ENCODE data around the gene C1orf198.

C1orf198 gene

DNA sequence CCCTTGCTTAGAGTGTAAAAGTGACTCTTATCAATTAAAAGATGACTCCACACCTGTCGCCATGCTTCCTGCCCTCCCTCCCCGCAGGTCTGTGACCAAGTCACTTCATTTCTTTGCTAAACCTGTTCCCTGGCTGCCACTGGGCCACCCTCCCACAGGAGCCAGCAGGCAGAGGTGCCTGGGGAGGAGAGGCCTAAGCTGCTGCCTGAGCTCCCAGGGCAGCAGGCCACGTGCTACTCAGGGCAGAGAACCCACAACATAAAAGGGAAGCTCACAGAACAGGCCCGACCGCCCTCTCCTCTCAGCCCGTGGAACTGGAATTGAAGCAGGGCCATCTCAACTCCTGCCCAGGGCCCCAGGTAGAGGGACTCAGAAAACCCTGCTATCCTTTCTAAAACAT lies 4.9 kb downstream of the C1orf198 start:
- ATAC-seq (replicated peaks) (no peak), DNase-seq (no peak)
- peaks cover 0 to 9% of the 10 kb centered on the region in 2 donors for H3K27me3 Mint-ChIP-seq
- H3K27ac Mint-ChIP-seq, result no peak overlapping the region
- peaks cover 10 to 19% of the 10 kb centered on the region in 2 donors for H3K4me1 Mint-ChIP-seq (ENCODE audit: low read depth in 2 of 2)
- H3K9me3 Mint-ChIP-seq, result no peaks in the 10 kb centered on the region
- H3K36me3 Mint-ChIP-seq (ENCODE audit: insufficient read depth), result no peaks in the 10 kb centered on the region
- H3K4me3 Mint-ChIP-seq, result no peak overlapping the region

DNA sequence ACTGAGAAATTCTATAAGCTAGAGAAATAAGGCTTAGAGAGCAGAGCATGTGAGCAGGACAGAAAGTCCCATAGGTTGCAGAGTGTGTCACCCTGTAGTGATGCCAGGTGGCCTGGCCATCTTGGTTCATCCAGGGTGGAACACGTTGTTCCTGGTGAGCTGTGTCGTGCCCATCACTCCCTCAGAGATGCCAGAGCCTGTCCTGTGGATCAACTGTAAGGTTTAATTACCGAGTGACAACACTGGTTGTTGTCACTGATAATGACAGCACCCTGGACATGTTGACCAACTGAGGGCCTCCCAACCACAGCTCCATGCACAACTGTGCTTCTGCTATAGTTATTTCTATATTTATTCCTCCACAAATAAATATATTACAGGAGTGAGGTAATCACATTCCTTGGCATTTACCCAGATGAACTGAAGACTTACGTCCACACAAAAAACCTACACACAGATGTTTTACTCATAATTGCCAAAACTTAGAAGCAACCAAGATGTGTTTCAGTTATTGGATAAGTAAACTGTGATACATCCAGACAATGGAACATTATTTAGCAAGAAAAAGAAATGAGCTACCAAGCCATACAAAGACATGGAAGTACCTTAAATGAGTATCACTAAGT lies 6.2 kb downstream of the C1orf198 start:
- no peak for DNase-seq
- H3K4me1 Mint-ChIP-seq (ENCODE audit: low read depth in 2 of 2), result peaks cover 10 to 14% of the 10 kb centered on the region in 2 donors
- H3K36me3 Mint-ChIP-seq (ENCODE audit: insufficient read depth), result no peaks in the 10 kb centered on the region
- peaks cover 0 to 6% of the 10 kb centered on the region in 2 donors for H3K27me3 Mint-ChIP-seq
- H3K9me3 Mint-ChIP-seq, result no peaks in the 10 kb centered on the region
- ATAC-seq (replicated peaks), result no peak
- no peak overlapping the region for H3K27ac Mint-ChIP-seq
- H3K4me3 Mint-ChIP-seq, result no peak overlapping the region

DNA sequence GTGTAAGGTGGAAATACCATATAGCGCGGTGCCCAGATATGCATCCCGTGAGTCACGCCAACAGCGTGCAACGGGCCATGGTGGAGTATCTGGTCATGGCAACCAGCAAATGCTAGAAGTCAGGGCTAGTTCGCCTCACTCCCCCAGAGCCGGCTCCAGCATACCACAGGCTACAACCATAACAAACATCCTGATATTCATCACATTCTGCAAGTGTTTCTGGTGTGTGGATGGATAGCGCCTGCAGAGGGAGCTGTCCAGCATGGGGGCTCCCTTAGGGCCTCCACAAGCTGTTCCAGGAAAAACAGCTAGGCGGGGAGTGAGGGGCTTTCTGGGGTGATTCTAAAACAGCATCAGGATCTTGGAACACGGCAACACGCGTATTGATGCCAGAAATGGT lies 6.8 kb downstream of the C1orf198 start:
- ATAC-seq (replicated peaks) (no peak), DNase-seq (no peak)
- H3K27ac Mint-ChIP-seq, result no peak overlapping the region

DNA sequence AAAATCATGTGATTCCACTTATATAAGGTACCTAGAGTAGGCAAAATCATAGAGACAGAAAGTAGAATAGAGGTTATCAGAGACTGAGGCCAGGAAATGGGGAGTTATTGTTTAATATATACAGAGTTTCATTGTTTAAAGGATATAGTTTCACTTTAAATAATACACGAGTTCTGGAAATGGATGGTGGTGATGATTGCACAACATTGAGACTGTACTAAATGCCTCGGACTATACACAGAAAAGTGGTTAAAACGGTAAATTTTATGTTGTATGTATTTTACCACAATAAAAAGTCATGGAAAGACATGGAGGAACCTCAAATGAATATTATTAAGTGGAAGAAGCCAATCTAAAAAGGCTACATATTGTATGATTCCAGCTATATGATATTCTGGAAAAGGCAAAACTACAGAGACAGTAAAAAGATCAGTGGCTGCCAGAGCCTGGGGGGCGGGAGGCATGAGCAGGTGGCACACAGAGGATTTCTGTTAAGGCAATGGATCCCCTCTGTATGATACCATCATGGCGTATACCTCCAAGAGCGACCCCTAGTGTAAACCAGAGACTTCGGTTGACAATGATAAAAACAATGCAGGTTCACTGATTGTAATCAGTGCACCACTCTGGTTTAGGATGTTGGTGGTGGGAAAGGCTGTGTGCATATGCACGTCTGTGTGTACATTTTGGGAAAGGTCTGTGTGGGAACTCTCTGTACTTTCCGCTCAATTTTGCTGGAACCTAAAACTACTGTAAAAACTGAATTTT lies 7.5 kb downstream of the C1orf198 start:
- ATAC-seq (replicated peaks), result no peak
- no peak for DNase-seq
- H3K27ac Mint-ChIP-seq, result no peak overlapping the region
- H3K4me3 Mint-ChIP-seq, result no peak overlapping the region
- no peaks in the 10 kb centered on the region for H3K27me3 Mint-ChIP-seq
- H3K36me3 Mint-ChIP-seq (ENCODE audit: insufficient read depth), result no peaks in the 10 kb centered on the region
- no peaks in the 10 kb centered on the region for H3K9me3 Mint-ChIP-seq
- peaks cover 6 to 10% of the 10 kb centered on the region in 2 donors for H3K4me1 Mint-ChIP-seq (ENCODE audit: low read depth in 2 of 2)

More for the DNA sequence above, 6.8 kb downstream of the C1orf198 start:
- Mint-ChIP-seq H3K36me3 (ENCODE audit: insufficient read depth) (no peaks in the 10 kb centered on the region), H3K4me3 (no peak overlapping the region), H3K9me3 (no peaks in the 10 kb centered on the region), H3K4me1 (ENCODE audit: low read depth in 2 of 2) (peaks cover 6 to 10% of the 10 kb centered on the region in 2 donors), H3K27me3 (no peaks in the 10 kb centered on the region)

DNA sequence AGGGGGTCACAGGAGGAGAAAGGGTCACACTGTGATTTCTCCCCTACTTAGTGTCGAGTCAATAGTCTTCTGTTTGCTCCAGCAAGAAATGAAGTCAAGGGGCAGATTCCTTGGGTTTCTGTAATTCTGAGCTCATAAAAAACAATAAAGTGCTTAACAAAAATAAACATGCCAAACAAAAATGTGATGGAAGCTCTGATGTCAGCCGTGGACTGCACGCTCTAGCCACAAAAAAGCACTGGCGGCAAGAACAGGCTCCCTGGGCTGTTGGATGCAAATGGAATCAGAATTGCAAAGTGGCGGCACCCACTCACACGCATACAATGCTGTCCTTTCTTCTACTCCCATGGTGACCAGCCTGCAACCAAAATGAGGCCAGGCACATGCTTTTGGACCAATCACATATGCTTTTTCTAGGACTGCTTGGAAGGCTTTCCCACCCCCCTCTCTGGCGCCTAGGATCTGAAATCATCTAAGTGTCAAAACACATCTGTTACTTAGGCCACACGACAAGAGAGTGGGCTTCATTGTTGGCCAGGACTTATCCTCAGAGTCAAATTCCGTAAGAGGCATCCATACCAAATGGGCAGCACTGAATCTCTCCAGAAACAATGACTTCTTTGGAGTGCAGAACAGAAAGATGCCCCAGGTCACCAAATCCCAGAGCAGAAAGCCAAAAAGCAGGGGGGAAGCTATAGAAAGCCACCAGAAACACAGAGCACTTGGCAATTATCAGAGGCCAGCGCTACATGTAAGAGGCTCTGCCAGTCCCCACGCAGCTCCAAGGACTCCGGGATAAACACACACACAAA lies 9.2 kb downstream of the C1orf198 start:
- Mint-ChIP-seq H3K36me3 (ENCODE audit: insufficient read depth) (no peaks in the 10 kb centered on the region), H3K9me3 (no peaks in the 10 kb centered on the region), H3K4me1 (ENCODE audit: low read depth in 2 of 2) (peaks cover 6 to 10% of the 10 kb centered on the region in 2 donors), H3K4me3 (no peak overlapping the region), H3K27me3 (no peaks in the 10 kb centered on the region), H3K27ac (no peak overlapping the region)
- ATAC-seq (replicated peaks), result no peak
- DNase-seq, result no peak

DNA sequence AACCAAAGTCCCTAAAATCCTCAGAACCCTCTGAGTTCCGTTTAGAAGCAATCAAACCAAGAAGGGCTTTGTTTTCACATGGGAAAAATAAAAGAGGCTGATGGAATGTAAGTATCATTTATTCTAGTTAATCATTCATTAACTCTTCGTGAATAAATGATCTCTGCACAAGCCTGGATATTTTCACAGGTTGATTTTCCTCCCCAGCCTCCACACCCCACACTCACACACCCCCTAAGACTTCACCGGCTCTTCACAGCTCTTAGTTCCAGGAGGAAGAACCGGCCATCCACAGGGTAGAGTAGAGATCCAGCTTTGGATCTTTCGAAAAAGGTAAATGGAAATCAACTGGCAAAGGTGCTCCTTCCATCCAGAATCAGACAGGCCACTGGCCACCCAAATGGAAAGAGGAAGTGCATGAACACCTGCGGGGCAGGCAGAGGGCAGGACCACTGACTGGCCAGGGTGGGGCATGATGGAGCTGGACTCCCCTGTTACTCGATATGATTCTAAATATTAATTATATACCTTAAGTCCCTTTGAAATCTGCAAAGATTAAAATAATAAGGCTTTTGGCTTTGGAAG lies 10.0 kb downstream of the C1orf198 start:
- H3K27me3 Mint-ChIP-seq, result no peaks in the 10 kb centered on the region

DNA sequence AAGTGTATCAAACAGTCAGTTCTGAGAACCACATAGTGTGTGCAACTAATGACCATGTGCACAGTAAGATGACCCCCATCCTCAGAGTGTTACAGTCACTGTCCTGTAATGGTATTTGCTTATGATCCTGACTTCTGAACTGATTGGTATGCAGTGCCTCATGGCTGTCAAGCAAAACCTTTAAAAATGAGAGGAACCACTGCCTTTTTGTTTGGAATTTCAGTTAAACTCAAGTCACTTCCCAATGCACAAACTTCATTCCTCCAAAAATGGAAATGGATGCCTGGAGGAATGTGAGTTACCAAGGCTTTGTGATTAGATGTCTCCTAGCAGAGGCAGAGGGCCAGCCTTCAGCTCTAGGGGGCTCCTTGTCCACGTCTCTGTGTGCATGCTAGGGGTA lies 10.5 kb downstream of the C1orf198 start:
- H3K27me3 Mint-ChIP-seq, result no peaks in the 10 kb centered on the region
- no peak for ATAC-seq (replicated peaks)
- no peak overlapping the region for H3K4me3 Mint-ChIP-seq
- peaks cover 0 to 2% of the 10 kb centered on the region in 2 donors for H3K4me1 Mint-ChIP-seq (ENCODE audit: low read depth in 2 of 2)
- H3K27ac Mint-ChIP-seq, result no peak overlapping the region
- DNase-seq, result no peak
- no peaks in the 10 kb centered on the region for H3K36me3 Mint-ChIP-seq (ENCODE audit: insufficient read depth)
- no peaks in the 10 kb centered on the region for H3K9me3 Mint-ChIP-seq

More for the DNA sequence above, 10.0 kb downstream of the C1orf198 start:
- Mint-ChIP-seq H3K27ac (no peak overlapping the region), H3K9me3 (no peaks in the 10 kb centered on the region), H3K4me1 (ENCODE audit: low read depth in 2 of 2) (peaks cover 3 to 7% of the 10 kb centered on the region in 2 donors), H3K36me3 (ENCODE audit: insufficient read depth) (no peaks in the 10 kb centered on the region), H3K4me3 (no peak overlapping the region)
- no peak for DNase-seq
- no peak for ATAC-seq (replicated peaks)

DNA sequence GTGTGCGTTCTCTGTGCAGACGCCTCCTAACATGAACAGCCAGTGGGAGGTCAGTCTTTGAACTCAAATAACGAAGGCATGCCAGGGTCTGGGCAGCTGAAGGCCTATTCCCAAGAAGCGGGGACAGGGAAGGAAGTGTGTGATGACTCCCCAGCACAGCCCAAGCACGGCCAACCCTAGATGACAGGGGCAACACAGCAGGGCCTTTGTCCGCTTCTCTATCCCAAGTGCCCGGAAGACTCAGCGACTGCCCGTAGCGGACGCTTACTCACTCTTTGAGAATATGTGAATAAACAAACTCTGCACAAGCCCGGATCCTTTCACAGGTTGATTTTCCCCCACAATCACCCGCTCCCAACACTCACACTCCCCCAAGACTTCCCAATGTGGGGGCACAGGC lies 11.2 kb downstream of the C1orf198 start:
- H3K4me1 Mint-ChIP-seq (ENCODE audit: low read depth in 2 of 2), result no peaks in the 10 kb centered on the region
- H3K4me3 Mint-ChIP-seq, result no peak overlapping the region
- no peaks in the 10 kb centered on the region for H3K9me3 Mint-ChIP-seq
- H3K27ac Mint-ChIP-seq, result no peak overlapping the region
- no peaks in the 10 kb centered on the region for H3K36me3 Mint-ChIP-seq (ENCODE audit: insufficient read depth)
- ATAC-seq (replicated peaks) (no peak), DNase-seq (no peak)
- H3K27me3 Mint-ChIP-seq, result no peaks in the 10 kb centered on the region

DNA sequence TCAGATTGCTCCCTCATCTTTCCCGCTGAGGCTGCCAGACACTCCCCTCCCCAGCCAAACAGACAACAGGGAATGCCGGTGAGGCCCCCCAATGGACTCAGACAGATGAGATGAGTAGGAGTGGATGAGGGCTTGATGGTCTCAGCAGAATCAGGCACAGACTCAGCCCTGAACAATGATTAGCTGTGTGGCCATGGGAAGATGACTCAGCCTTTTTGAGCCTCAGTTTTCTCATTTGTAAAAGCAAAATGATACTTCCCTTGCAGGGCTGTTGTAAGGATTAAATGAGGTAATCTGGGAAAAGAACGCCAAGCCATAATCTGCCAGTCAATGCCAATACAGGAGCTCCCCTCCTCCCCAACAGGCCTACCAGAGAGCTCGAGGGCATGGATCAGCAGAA lies 12.4 kb downstream of the C1orf198 start:
- Mint-ChIP-seq H3K9me3 (no peaks in the 10 kb centered on the region), H3K4me1 (ENCODE audit: low read depth in 2 of 2) (no peaks in the 10 kb centered on the region), H3K27ac (no peak overlapping the region), H3K4me3 (no peak overlapping the region), H3K27me3 (no peaks in the 10 kb centered on the region), H3K36me3 (ENCODE audit: insufficient read depth) (no peaks in the 10 kb centered on the region)
- DNase-seq (no peak), ATAC-seq (replicated peaks) (no peak)

DNA sequence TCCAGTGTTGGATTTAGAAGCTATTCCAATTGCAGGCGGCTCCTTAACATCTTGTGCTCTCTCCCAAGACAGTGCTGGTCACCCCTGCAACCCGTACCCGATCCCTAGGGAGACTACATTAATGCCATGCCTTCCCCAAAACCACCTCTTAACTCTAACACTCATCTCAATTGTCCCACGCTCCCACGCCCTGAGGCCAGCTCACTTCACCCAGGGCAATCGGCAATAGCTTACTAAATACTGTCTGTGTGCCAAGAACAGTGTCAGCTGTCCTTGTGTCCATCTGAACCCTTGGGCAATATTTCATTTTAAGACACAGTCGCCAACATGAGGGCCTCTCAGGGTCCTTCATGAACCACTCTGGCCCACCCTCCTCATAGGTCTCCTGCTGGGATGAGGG lies 13.9 kb downstream of the C1orf198 start:
- ATAC-seq (replicated peaks) (no peak), DNase-seq (no peak)
- Mint-ChIP-seq H3K36me3 (ENCODE audit: insufficient read depth) (no peaks in the 10 kb centered on the region), H3K4me3 (no peak overlapping the region), H3K9me3 (no peaks in the 10 kb centered on the region), H3K27ac (no peak overlapping the region), H3K4me1 (ENCODE audit: low read depth in 2 of 2) (no peaks in the 10 kb centered on the region), H3K27me3 (no peaks in the 10 kb centered on the region)

DNA sequence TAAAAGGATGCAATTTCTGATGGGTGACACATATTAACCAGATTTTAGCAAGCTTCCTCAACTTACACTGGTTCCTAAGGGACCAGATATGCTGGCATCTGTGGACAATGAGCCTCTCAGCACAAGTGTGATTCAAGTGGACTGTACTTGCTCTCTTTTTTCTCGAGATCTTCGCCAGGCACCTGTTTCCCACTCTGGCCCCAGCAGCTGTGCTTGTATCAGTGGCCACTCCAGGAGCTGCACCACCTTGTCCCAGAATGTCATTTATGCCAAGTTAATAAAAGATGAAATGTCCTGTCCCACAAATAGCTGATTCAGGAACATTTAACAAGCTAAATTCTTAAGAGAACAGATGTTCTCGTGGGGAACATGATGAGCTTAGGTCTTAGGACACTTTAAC lies 14.6 kb downstream of the C1orf198 start:
- no peaks in the 10 kb centered on the region for H3K9me3 Mint-ChIP-seq
- no peak overlapping the region for H3K4me3 Mint-ChIP-seq
- no peaks in the 10 kb centered on the region for H3K36me3 Mint-ChIP-seq (ENCODE audit: insufficient read depth)
- H3K27me3 Mint-ChIP-seq, result no peaks in the 10 kb centered on the region
- ATAC-seq (replicated peaks), result no peak
- no peak for DNase-seq
- no peak overlapping the region for H3K27ac Mint-ChIP-seq
- H3K4me1 Mint-ChIP-seq (ENCODE audit: low read depth in 2 of 2), result no peaks in the 10 kb centered on the region

DNA sequence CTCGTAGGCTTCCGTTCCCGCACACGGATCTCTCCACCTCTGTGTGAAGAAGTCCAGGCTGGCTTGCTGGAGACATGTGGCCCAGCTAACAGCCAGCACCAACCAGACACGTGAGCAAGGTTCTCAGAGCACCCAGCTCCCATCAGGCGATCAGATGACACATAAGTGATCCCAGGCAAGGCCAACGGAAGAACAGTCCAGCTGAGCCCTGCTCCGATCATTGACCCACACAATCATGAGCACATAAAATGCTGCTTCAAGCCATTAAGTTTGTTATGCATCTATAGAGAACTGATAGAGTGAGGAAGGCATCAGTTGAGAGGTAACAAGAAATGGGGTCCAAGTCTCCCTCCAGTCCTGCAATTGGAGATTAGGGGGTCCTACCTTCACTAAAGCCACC lies 15.4 kb downstream of the C1orf198 start:
- Mint-ChIP-seq H3K9me3 (no peaks in the 10 kb centered on the region), H3K4me1 (ENCODE audit: low read depth in 2 of 2) (no peaks in the 10 kb centered on the region), H3K4me3 (no peak overlapping the region), H3K36me3 (ENCODE audit: insufficient read depth) (no peaks in the 10 kb centered on the region), H3K27me3 (no peaks in the 10 kb centered on the region), H3K27ac (no peak overlapping the region)
- ATAC-seq (replicated peaks) (no peak), DNase-seq (no peak)

DNA sequence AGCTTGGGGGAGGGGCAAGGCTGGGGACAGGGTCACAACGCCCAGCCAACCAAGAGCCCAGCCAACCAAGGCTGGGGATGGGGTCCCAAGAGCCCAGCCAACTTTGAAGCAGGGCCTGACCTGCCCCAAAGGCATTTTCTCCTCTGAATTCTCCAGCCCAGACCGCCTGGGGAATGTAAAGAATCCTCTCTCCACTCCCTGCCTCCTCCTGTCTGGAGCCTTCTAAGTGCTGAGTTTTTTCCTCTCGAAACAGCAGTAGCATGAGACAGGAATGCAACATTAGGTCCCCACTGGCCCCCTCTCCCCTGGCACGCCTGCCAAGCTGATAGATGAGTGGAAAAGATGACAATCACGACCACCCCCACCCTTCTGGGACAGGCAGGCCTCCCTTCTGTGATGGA lies 17.0 kb downstream of the C1orf198 start:
- Mint-ChIP-seq H3K27me3 (no peaks in the 10 kb centered on the region), H3K4me3 (no peak overlapping the region), H3K36me3 (ENCODE audit: insufficient read depth) (no peaks in the 10 kb centered on the region), H3K27ac (no peak overlapping the region), H3K9me3 (no peaks in the 10 kb centered on the region), H3K4me1 (ENCODE audit: low read depth in 2 of 2) (no peaks in the 10 kb centered on the region)
- DNase-seq, result no peak
- no peak for ATAC-seq (replicated peaks)

All from effector memory CD8-positive, alpha-beta T cell (primary cell).